H1 (cell line): ENCODE data around the gene ZNF302. TPM values are rescaled to one million over a fixed set of nuclear protein-coding genes. Genes with fewer than 3 reads are reported as not detected.

Experiments
- SUZ12 ChIP-seq: fragments of 200-600 bp; sonication (generic); IDR thresholded peaks from 2 replicates; pipeline ENCODE4 v1.6.1; 2012; ENCODE audit warnings: mild to moderate bottlenecking, inconsistent platforms, low read length, moderate library complexity, mixed read lengths
- polyA plus RNA-seq, 7 experiments: library from polyadenylated mRNA; depleted of rRNA in 3 of 7; stranded (reverse) in 5 of 7; unstranded in 2 of 7; fragments of >200 nt in 5 of 7; fragments of 200-250 nt in 2 of 7; gene quantifications; 1 replicate in 5 of 7; 2 replicates in 1 of 7; 4 replicates in 1 of 7; pipeline versions ENCODE4 v1.2.1 to v1.2.3, GENCODE V29; 2011 to 2013; ENCODE audit warnings: missing spikeins in 2 of 7, mixed read lengths in 2 of 7
- total RNA-seq: library from RNA; stranded (reverse); fragmentation: NEBNext Ultra II Directional; extraction: Animal tissue kit (Norgen Biotek cat#: 25700); gene quantifications from 2 replicates; pipeline ENCODE4 v1.2.1, GENCODE V29; 2021

Gene ZNF302
- total and polyA plus RNA-seq, 2 of the 8 experiments (the other 6 are each of a cell fraction or from before 2014, with no cell fraction given), result 9.1 to 20.4 TPM

- no peak for TF ChIP-seq SUZ12
These were observed 10.6 kb upstream of the ZNF302 start (continued) for GRCh38 chr19:34666958-34667265.
